22Rv1 (cell line): ENCODE data around the gene UNC5B.

Experiments
- ZFX ChIP-seq: fragments of 450-650 bp; IDR thresholded peaks from 2 replicates; pipeline ENCODE4 v1.6.1; 2017; ENCODE audit warnings: antibody characterized with exemption, borderline replicate concordance
- TF ChIP-seq, protein P1 (sequence below): fragments of 450-650 bp; IDR thresholded peaks from 2 replicates; pipeline ENCODE4 v1.5.1; 2017; ENCODE audit warnings: mild to moderate bottlenecking

DNA sequence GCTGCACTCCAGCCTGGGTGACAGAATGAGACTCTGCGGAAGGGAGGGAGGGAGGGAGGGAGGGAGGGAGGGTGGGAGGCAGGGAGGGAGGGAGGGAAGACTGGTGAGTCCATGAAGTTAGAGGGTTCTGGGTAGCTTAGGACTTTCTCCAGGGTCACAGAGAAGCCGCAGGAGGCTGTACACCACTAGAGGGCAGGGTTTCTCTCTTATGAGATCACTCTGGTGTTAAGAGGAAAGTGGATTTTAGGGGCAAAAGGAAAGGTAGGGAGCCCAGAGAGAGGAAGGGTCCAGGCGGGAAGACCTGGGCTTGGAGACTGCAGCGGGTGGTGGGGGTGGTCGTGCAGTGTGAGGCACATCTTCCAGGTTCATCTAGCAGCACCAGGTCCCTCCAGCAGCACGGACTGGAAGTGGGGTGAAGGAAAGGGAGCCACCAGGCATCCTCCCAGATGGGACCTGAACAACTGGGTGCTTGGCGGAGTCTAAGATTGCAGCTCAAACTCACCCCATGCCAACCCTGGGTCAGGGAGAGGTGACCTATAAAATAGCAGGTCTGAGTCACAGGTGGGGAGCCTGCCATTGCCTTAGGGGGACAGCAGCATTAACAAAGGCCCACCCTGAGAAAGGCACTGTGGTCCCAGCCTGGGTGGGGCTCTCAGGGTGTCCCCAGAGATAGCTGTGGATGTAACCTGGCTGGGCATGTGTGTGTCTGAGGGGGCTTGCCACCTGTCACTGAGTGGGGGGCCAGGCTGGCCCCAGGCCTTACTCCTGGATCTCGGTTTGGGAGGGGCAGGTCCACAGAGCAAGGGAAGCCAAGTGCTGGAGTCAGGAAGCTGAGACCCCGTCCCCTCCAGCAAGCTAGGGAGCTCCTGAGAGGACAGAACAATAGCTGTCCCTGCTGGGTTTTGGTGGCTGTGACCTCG lies 58.2 kb downstream of the UNC5B start:
- TF ChIP-seq, protein P1, sequence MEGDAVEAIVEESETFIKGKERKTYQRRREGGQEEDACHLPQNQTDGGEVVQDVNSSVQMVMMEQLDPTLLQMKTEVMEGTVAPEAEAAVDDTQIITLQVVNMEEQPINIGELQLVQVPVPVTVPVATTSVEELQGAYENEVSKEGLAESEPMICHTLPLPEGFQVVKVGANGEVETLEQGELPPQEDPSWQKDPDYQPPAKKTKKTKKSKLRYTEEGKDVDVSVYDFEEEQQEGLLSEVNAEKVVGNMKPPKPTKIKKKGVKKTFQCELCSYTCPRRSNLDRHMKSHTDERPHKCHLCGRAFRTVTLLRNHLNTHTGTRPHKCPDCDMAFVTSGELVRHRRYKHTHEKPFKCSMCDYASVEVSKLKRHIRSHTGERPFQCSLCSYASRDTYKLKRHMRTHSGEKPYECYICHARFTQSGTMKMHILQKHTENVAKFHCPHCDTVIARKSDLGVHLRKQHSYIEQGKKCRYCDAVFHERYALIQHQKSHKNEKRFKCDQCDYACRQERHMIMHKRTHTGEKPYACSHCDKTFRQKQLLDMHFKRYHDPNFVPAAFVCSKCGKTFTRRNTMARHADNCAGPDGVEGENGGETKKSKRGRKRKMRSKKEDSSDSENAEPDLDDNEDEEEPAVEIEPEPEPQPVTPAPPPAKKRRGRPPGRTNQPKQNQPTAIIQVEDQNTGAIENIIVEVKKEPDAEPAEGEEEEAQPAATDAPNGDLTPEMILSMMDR: peak; percentile 63
- no peak for TF ChIP-seq ZFX
